ENCODE results near the gene ZNF334.

ZNF334 gene

GRCh38 chr20:46545827-46546138 lies 32.4 kb upstream of the ZNF334 start:
- no peak for DNase-seq (ENCODE audit: low read depth in 2 of 2)

GRCh38 chr20:46545077-46545826 lies 31.9 kb upstream of the ZNF334 start:
- DNase-seq (ENCODE audit: low read depth in 2 of 2) = no peak

- DNase-seq (ENCODE audit: low read depth in 2 of 2) = no peak
Observed at GRCh38 chr20:46544576-46544975, 31.2 kb upstream of the ZNF334 start.

GRCh38 chr20:46543959-46544358 lies 30.6 kb upstream of the ZNF334 start:
- DNase-seq (ENCODE audit: low read depth in 2 of 2) = no peak

GRCh38 chr20:46543033-46543432 lies 29.7 kb upstream of the ZNF334 start:
- DNase-seq (ENCODE audit: low read depth in 2 of 2) = no peak

- no peak for DNase-seq (ENCODE audit: low read depth in 2 of 2)
Observed at GRCh38 chr20:46541229-46541935, 28.0 kb upstream of the ZNF334 start.

GRCh38 chr20:46539113-46539512 lies 25.8 kb upstream of the ZNF334 start:
- no peak for DNase-seq (ENCODE audit: low read depth in 2 of 2)

GRCh38 chr20:46530640-46531039 lies 17.3 kb upstream of the ZNF334 start:
- no peak for DNase-seq (ENCODE audit: low read depth in 2 of 2)

GRCh38 chr20:46523696-46524328 lies 10.5 kb upstream of the ZNF334 start:
- DNase-seq (ENCODE audit: low read depth in 2 of 2) = no peak

GRCh38 chr20:46523108-46523507 lies 9.7 kb upstream of the ZNF334 start:
- DNase-seq (ENCODE audit: low read depth in 2 of 2) = no peak

- peak in 1 of 2 donors; percentile 10 for DNase-seq (ENCODE audit: low read depth in 2 of 2)
Observed at GRCh38 chr20:46520976-46521579, 7.7 kb upstream of the ZNF334 start.

GRCh38 chr20:46520540-46520939 lies 7.2 kb upstream of the ZNF334 start:
- no peak for DNase-seq (ENCODE audit: low read depth in 2 of 2)

GRCh38 chr20:46519471-46520068 lies 6.2 kb upstream of the ZNF334 start:
- DNase-seq (ENCODE audit: low read depth in 2 of 2) = no peak

GRCh38 chr20:46509523-46509922 lies 3.8 kb downstream of the ZNF334 start:
- no peak for DNase-seq (ENCODE audit: low read depth in 2 of 2)

GRCh38 chr20:46507760-46508407 lies 5.5 kb downstream of the ZNF334 start:
- DNase-seq (ENCODE audit: low read depth in 2 of 2) = no peak

GRCh38 chr20:46505506-46505905 lies 7.9 kb downstream of the ZNF334 start:
- DNase-seq (ENCODE audit: low read depth in 2 of 2) = no peak

- DNase-seq (ENCODE audit: low read depth in 2 of 2) = no peak
Observed at GRCh38 chr20:46501961-46502360, 11.4 kb downstream of the ZNF334 start.

- DNase-seq (ENCODE audit: low read depth in 2 of 2) = no peak
Observed at GRCh38 chr20:46501337-46501942, 11.9 kb downstream of the ZNF334 start.

GRCh38 chr20:46494077-46494476 lies 19.3 kb downstream of the ZNF334 start:
- no peak for DNase-seq (ENCODE audit: low read depth in 2 of 2)

- DNase-seq (ENCODE audit: low read depth in 2 of 2) = no peak
Observed at GRCh38 chr20:46491354-46491753, 22.0 kb downstream of the ZNF334 start.

- no peak for DNase-seq (ENCODE audit: low read depth in 2 of 2)
Observed at GRCh38 chr20:46488451-46488850, 24.9 kb downstream of the ZNF334 start.
